ENCODE data around the gene HEBP1.

DNA sequence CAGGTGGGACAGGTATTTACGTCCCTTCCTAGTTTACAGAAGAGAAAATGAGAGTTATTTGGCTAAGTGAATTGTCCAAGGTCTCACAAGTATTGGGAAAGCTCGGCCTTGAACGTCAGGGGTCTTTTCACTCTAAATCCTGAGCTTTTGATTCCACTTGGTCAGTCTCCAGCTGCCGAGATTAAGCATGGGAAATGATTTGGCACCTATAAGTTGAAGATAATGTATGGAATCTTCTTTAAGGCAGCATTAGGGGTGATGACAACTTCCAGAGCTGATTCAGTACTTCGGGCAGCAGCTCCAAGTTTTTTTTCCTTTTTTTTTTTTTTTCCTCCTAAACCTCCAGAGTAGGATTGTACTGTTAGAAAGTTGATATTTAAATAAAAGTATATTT, 44.8 kb upstream of the HEBP1 start:
- no peak for TF ChIP-seq POLR2AphosphoS5 (IDR thresholded peaks at IDR 0.05)
- no peak for TF ChIP-seq CTCF (IDR thresholded peaks at IDR 0.05)
- TF ChIP-seq POLR2A (IDR thresholded peaks at IDR 0.05), result no peak
- TF ChIP-seq EP300 (IDR thresholded peaks at IDR 0.05), result no peak

Data from sigmoid colon (tissue), 4 donors.